OCI-LY3 (cell line): ENCODE measurements around the gene PCNX1.

Experiments
- CTCF ChIP-seq: fragments of 200-600, 300-600 bp; sonication (generic); IDR thresholded peaks from 2 replicates; pipeline ENCODE4 v1.5.1; 2014; ENCODE audit warnings: antibody characterized with exemption, low read length, low read depth
- EZH2phosphoT487 ChIP-seq: fragments of 200-600 bp; shearing (Covaris generic); IDR thresholded peaks from 2 replicates; pipeline ENCODE4 v1.6.1; 2018; ENCODE audit warnings: antibody characterized with exemption, mixed run types, low read depth

GRCh38 chr14:70942342-70942706, 35.1 kb downstream of the PCNX1 start:
- TF ChIP-seq CTCF = no peak
- no peak for TF ChIP-seq EZH2phosphoT487
